IPS-15b (cell line): ENCODE results near the gene CHODL.

Experiments used
- H3K27me3 ChIP-seq: one replicate; pipeline ENCODE4 v1.6.1; 2013; ENCODE audit warnings: low read length; ENCODE audit not compliant: control insufficient read depth, insufficient read depth
- H3K36me3 ChIP-seq: one replicate; pipeline ENCODE4 v1.6.1; 2013; ENCODE audit warnings: low read length; ENCODE audit not compliant: control insufficient read depth, insufficient read depth
- H3K4me1 ChIP-seq: one replicate; pipeline ENCODE4 v1.6.1; 2013; ENCODE audit warnings: mild to moderate bottlenecking, low read length; ENCODE audit not compliant: control insufficient read depth, insufficient read depth
- H3K4me3 ChIP-seq: one replicate; pipeline ENCODE4 v1.5.1; 2013; ENCODE audit warnings: low read depth, low read length
- H3K9ac ChIP-seq: one replicate; pipeline ENCODE4 v1.6.1; 2013; ENCODE audit warnings: low read depth, mild to moderate bottlenecking, low read length
- H3K9me3 ChIP-seq: one replicate; pipeline ENCODE4 v1.6.1; 2013; ENCODE audit warnings: mild to moderate bottlenecking, low read length; ENCODE audit not compliant: control insufficient read depth, insufficient read depth

CHODL gene

DNA sequence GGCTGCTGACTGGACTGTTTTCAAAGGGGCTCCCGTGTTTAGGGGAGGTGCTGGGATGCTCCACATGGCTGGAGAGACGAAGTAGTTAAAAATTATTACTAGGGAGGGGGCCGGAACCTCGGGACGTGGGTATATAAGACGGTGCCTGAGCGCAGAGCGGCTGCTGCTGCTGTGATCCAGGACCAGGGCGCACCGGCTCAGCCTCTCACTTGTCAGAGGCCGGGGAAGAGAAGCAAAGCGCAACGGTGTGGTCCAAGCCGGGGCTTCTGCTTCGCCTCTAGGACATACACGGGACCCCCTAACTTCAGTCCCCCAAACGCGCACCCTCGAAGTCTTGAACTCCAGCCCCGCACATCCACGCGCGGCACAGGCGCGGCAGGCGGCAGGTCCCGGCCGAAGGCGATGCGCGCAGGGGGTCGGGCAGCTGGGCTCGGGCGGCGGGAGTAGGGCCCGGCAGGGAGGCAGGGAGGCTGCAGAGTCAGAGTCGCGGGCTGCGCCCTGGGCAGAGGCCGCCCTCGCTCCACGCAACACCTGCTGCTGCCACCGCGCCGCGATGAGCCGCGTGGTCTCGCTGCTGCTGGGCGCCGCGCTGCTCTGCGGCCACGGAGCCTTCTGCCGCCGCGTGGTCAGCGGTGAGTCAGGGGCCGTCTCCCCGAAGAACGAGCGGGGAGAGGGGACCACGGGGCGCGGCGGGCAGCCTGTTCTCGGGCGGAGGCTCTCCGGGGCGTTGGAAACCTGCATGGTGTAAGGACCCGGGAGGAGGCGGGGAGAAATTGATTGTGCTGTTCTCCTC lies at the start of gene CHODL:
TSS of gene CHODL (plus strand) at position 163 of the 793 bp plus-strand sequence. CDS start at position 554, 391 bp downstream.
- Histone ChIP-seq H3K36me3 (no peaks in the 10 kb centered on the region), H3K27me3 (peaks cover 47% of the 10 kb centered on the region), H3K9me3 (no peaks in the 10 kb centered on the region), H3K4me1 (no peaks in the 10 kb centered on the region), H3K9ac (no peak within 1 kb of the TSS), H3K4me3 (peak within 1 kb of the TSS; percentile 64)

- H3K9me3 ChIP-seq, result no peaks in the 10 kb centered on the region
- H3K4me1 ChIP-seq, result no peaks in the 10 kb centered on the region
- no peaks in the 10 kb centered on the region for H3K36me3 ChIP-seq
- H3K27me3 ChIP-seq, result no peaks in the 10 kb centered on the region
- H3K4me3 ChIP-seq, result no peak overlapping the region
- H3K9ac ChIP-seq, result no peak overlapping the region
Observed at GRCh38 chr21:18204931-18205330, 39.7 kb upstream of the CHODL start.

- Histone ChIP-seq H3K9ac (no peak overlapping the region), H3K4me3 (no peak overlapping the region), H3K36me3 (no peaks in the 10 kb centered on the region), H3K27me3 (no peaks in the 10 kb centered on the region), H3K9me3 (no peaks in the 10 kb centered on the region), H3K4me1 (no peaks in the 10 kb centered on the region)
Observed at GRCh38 chr21:18218331-18218730, 26.3 kb upstream of the CHODL start.

DNA sequence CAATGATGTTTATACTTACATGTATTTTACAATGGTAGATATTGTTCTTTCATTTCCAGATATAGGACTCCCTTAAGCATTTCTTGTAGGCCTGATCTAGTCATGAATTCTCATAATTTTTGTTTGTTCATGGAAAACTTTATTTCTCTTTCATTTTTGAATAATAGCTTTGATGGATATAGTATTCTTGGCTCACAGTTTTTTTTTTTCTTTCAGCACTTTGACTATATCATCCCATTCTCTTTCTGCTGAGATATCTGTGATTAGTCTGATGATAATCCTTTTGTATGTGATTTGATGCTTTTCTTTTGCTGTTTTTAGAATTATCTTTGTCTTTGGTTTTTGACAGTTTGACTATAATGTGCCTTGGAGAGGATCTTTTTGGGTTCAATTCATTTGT lies 24.1 kb upstream of the CHODL start:
- Histone ChIP-seq H3K4me3 (no peak overlapping the region), H3K36me3 (no peaks in the 10 kb centered on the region), H3K9ac (no peak overlapping the region), H3K4me1 (no peaks in the 10 kb centered on the region), H3K27me3 (no peaks in the 10 kb centered on the region), H3K9me3 (no peaks in the 10 kb centered on the region)

- no peaks in the 10 kb centered on the region for H3K36me3 ChIP-seq
- no peak overlapping the region for H3K9ac ChIP-seq
- no peaks in the 10 kb centered on the region for H3K27me3 ChIP-seq
- H3K9me3 ChIP-seq, result no peaks in the 10 kb centered on the region
- H3K4me3 ChIP-seq, result no peak overlapping the region
- H3K4me1 ChIP-seq, result no peaks in the 10 kb centered on the region
Observed at GRCh38 chr21:18222346-18222745, 22.3 kb upstream of the CHODL start.

DNA sequence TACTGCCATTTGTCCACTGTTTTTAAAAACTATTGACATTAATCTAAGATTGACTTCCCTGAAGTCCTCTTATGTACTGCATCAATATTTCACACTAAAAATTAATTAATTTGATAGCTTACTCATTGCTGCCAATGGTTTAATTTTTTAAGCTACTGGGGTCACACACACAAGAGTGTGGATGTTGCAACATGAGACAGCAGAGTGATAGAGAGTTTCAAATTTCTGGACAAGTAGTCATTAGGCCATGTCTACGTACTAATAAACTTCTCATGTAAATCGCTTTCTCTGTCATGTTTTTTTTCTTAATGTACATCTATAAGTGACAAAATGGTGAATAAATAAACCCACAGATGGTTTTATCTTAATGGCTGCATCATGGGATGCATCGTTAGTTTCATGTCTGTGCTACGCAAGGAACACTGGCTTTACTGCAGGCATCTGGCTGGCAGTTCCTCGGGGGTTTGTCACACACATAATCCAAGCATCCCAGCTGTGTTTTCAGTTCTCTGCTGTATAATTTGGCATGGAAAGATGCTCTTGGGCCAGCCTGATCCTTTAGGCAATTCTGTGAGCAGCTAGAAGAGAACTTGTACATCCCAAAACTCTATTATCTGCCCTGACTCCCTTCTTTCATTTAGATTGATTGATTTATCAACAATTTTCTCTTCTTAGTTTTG lies 16.4 kb upstream of the CHODL start:
- Histone ChIP-seq H3K36me3 (no peaks in the 10 kb centered on the region), H3K4me3 (no peak overlapping the region), H3K27me3 (no peaks in the 10 kb centered on the region), H3K4me1 (no peaks in the 10 kb centered on the region), H3K9ac (no peak overlapping the region), H3K9me3 (no peaks in the 10 kb centered on the region)

GRCh38 chr21:18235545-18235944 lies 9.1 kb upstream of the CHODL start:
- Histone ChIP-seq H3K4me3 (no peak overlapping the region), H3K36me3 (no peaks in the 10 kb centered on the region), H3K27me3 (no peaks in the 10 kb centered on the region), H3K9ac (no peak overlapping the region), H3K4me1 (no peaks in the 10 kb centered on the region), H3K9me3 (no peaks in the 10 kb centered on the region)

DNA sequence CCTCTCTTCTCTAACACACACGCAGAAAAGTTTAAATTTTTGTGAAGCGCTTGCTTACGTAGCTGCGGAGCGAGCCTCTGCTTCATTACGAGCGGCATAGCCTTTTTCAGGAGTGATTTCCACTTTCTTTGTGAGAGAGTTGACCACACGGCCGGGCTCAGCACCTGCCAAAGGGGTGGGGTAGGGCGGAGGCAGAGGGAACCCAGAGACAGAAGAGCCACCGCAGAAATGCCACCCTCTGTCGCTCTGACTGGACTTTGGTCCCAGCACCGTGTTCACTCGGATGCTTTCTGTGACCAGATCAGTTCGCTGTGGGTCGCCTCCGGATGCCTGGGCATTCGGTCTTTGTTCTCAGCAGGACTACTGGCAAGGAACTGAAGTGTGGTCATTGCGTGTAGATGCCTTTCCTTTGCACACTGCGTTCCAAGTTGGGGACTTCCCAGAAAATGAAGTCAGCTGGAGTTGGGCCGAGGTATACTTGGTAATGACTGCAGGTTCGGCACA lies 883 bp downstream of the CHODL start:
- Histone ChIP-seq H3K4me1 (no peaks in the 10 kb centered on the region), H3K9ac (no peak overlapping the region), H3K27me3 (peaks cover 47% of the 10 kb centered on the region)

DNA sequence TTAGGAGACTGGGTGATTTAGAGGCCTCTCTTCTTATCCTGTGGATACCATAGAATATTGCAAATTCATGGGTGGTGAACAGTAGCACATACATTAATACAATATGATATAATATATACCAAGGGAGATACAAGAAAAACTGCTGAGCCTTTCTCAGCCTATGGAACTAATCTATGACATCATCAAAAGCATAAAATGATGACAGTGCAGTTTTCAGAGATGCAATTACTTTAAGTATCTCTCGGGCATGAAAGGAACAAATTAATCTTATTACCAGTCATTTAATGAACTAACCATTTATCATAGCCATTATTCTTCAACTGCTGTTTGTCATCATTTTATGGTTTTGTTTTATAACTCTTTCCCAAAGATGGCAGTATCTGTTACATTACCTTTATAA lies 3.5 kb downstream of the CHODL start:
- H3K36me3 ChIP-seq, result no peaks in the 10 kb centered on the region
- H3K9ac ChIP-seq, result no peak overlapping the region
- no peak overlapping the region for H3K4me3 ChIP-seq
- peaks cover 36% of the 10 kb centered on the region for H3K27me3 ChIP-seq
- no peaks in the 10 kb centered on the region for H3K9me3 ChIP-seq
- no peaks in the 10 kb centered on the region for H3K4me1 ChIP-seq

More for the DNA sequence above, 883 bp downstream of the CHODL start:
- Histone ChIP-seq H3K9me3 (no peaks in the 10 kb centered on the region), H3K36me3 (no peaks in the 10 kb centered on the region), H3K4me3 (peak overlapping the region; percentile 64)

GRCh38 chr21:18249672-18250071 lies 5.0 kb downstream of the CHODL start:
- Histone ChIP-seq H3K9me3 (no peaks in the 10 kb centered on the region), H3K27me3 (peaks cover 21% of the 10 kb centered on the region), H3K9ac (no peak overlapping the region), H3K4me3 (no peak overlapping the region), H3K36me3 (no peaks in the 10 kb centered on the region), H3K4me1 (no peaks in the 10 kb centered on the region)

GRCh38 chr21:18251065-18251464 lies 6.4 kb downstream of the CHODL start:
- no peak overlapping the region for H3K4me3 ChIP-seq
- H3K9ac ChIP-seq, result no peak overlapping the region
- H3K36me3 ChIP-seq, result no peaks in the 10 kb centered on the region
- no peaks in the 10 kb centered on the region for H3K4me1 ChIP-seq
- H3K27me3 ChIP-seq, result peaks cover 7% of the 10 kb centered on the region
- no peaks in the 10 kb centered on the region for H3K9me3 ChIP-seq

DNA sequence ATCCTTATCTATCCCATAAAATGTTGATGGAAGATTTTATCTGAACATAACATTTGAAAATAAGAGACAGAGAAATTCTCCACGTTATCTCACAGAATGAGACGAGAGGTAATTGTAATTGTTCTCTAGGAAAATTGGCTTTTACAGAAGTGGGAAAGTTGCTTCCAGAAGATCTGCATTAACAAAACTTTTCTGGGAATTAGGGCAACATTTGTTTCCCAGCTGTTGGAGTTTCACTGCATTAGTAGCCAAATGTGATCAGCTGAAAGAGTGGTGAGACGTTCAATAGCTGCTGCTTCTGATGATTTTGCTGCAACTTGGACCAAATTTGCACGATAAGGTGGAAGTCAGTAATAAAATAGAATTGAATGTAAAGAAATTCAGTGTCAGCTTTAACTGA lies 7.6 kb downstream of the CHODL start:
- Histone ChIP-seq H3K4me3 (no peak overlapping the region), H3K4me1 (no peaks in the 10 kb centered on the region), H3K36me3 (no peaks in the 10 kb centered on the region), H3K27me3 (no peaks in the 10 kb centered on the region), H3K9me3 (no peaks in the 10 kb centered on the region), H3K9ac (no peak overlapping the region)
